ENCODE results near the gene BAIAP2. TPM values are rescaled to one million over a fixed set of nuclear protein-coding genes. Genes with fewer than 3 reads are reported as not detected.

Gene BAIAP2
- total and polyA plus RNA-seq, 12 donors, result 9.5 to 25.8 (median 15.6) TPM

GRCh38 chr17:80998748-80999535, 36.0 kb upstream of the BAIAP2 start:
- no peak for TF ChIP-seq CTCF (IDR thresholded peaks at IDR 0.05)
- Histone ChIP-seq H3K4me3 (no peak overlapping the region), H3K27ac (no peak overlapping the region), H3K36me3 (peaks cover 0 to 57% (median 50%) of the 10 kb centered on the region in 9 donors), H3K4me1 (peaks cover 13 to 38% (median 29%) of the 10 kb centered on the region in 9 donors), H3K27me3 (peaks cover 3 to 25% (median 9%) of the 10 kb centered on the region in 7 donors), H3K9me3 (no peaks in the 10 kb centered on the region)
- intact Hi-C loops (cut with DNase I), result loop anchor here in 1 of 10 donors (10.0 kb wide), 1 partner anchor 236 kb away; the partner anchor contains the start of genes NDUFAF8 and TEPSIN
- 86 to 90% methylated on average over 38 to 39 of the region's 39 CpGs for WGBS, 2 donors
- no peak for ATAC-seq
- DNase-seq, result no peak

- WGBS, 2 donors, result 92 to 94% methylated on average over 40 of the region's 40 CpGs
- H3K4me1 ChIP-seq, result peaks cover 16 to 41% (median 32%) of the 10 kb centered on the region in 9 donors
- DNase-seq (no peak), ATAC-seq (no peak)
- peaks cover 8 to 33% (median 16%) of the 10 kb centered on the region in 7 donors for H3K27me3 ChIP-seq
- H3K4me3 ChIP-seq, result no peak overlapping the region
- TF ChIP-seq CTCF (IDR thresholded peaks at IDR 0.05), result no peak
- H3K9me3 ChIP-seq, result no peaks in the 10 kb centered on the region
- H3K27ac ChIP-seq, result no peak overlapping the region
- peaks cover 0 to 57% (median 50%) of the 10 kb centered on the region in 9 donors for H3K36me3 ChIP-seq
- intact Hi-C loops (cut with DNase I), result loop anchor here in 1 of 10 donors (10.0 kb wide), 1 partner anchor 235 kb away; the partner anchor contains the start of genes NDUFAF8 and TEPSIN
Observed at GRCh38 chr17:80999536-81000333, 35.2 kb upstream of the BAIAP2 start.

GRCh38 chr17:81000334-81000630, 34.7 kb upstream of the BAIAP2 start:
- intact Hi-C loops (cut with DNase I), result no loop called here

More at GRCh38 chr17:81000334-81000630, 34.7 kb upstream of the BAIAP2 start:
- Histone ChIP-seq H3K4me3 (no peak overlapping the region), H3K9me3 (no peaks in the 10 kb centered on the region), H3K4me1 (peaks cover 16 to 41% (median 32%) of the 10 kb centered on the region in 9 donors), H3K27ac (no peak overlapping the region), H3K36me3 (peaks cover 0 to 52% (median 46%) of the 10 kb centered on the region in 9 donors), H3K27me3 (peaks cover 8 to 38% (median 21%) of the 10 kb centered on the region in 7 donors)
- TF ChIP-seq CTCF (IDR thresholded peaks at IDR 0.05), result no peak
- DNase-seq (no peak), ATAC-seq (peak in 1 of 8 donors; percentile 16)
- WGBS, 2 donors, result 95% methylated on average over 8 of the region's 8 CpGs

Data from heart right ventricle (tissue), 16 donors.